ENCODE measurements around the gene KRTAP5-5. TPM values are rescaled to one million over a fixed set of nuclear protein-coding genes. Genes with fewer than 3 reads are reported as not detected.

The KRTAP5-5 gene
- total RNA-seq, 1 experiment from 2014 or later = not detected

DNA sequence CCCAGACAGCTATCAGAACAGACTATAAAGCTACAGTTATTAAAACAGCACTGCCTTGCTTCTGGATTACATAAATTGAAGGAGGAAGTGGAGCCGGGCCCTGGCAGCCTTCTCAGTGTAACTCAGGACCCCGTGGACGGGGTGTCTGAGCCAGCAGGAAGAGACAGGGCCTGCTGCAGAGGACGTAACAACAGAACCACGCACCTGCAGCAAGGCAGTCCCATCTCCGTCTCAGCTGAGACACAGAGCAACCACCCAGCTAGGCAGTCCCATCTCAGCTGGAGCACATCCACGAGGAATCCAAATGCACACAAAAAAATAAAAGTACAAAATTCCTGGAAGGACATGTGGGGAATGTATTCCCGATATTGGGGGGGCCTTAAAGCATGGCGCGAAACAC, 50.3 kb downstream of the KRTAP5-5 start:
- no peaks in the 10 kb centered on the region for H3K9me3 Mint-ChIP-seq
- H3K27me3 Mint-ChIP-seq (ENCODE audit: low read depth) = peaks cover 2% of the 10 kb centered on the region; the same call in 1 of the 2 replicates
- no peaks in the 10 kb centered on the region for H3K36me3 Mint-ChIP-seq
- H3K4me3 Mint-ChIP-seq = no peak overlapping the region
- H3K4me1 Mint-ChIP-seq = peaks cover 8% of the 10 kb centered on the region; the same call in 1 of the 2 replicates
- POLR2A ChIA-PET = no interaction called here
- DNase-seq (ENCODE audit: low spot score) = no peak
- ATAC-seq = no peak
- no peak overlapping the region for H3K27ac Mint-ChIP-seq
- TF ChIP-seq USF1 (CRISPR knock-in tag; IDR thresholded peaks at IDR 0.05) (no peak), GTF2I (CRISPR knock-in tag; conservative IDR thresholded peaks at IDR 0.05) (no peak), SOX15 (CRISPR knock-in tag; IDR thresholded peaks at IDR 0.05) (no peak), NFE2L1 (CRISPR knock-in tag; IDR thresholded peaks at IDR 0.05) (no peak)
- CTCF ChIA-PET = interaction anchor here (1.9 to 8.0 kb wide), 3 partner anchors 14 to 133 kb away, joined by 5 to 45 read pairs (median 9); no protein-coding TSS in a partner anchor

Other genes starting within 250 kb of the KRTAP5-5 start
- 22.1 to 34.5 TPM (median 26.2 TPM) in 3 replicates for gene BRSK2, start 239.8 kb upstream of the KRTAP5-5 start, total RNA-seq (2021)
- 17.7 to 23.4 TPM (median 21.7 TPM) in 3 replicates for gene MOB2, start 143.0 kb upstream of the KRTAP5-5 start, total RNA-seq (2021)
- 1.7 to 2.5 TPM (median 2.4 TPM) in 3 replicates for gene DUSP8, start 57.5 kb upstream of the KRTAP5-5 start, total RNA-seq (2021)
- not detected in 3 replicates for gene KRTAP5-1, start 44.5 kb upstream of the KRTAP5-5 start, total RNA-seq (2021)
- not detected in 3 replicates for gene KRTAP5-2, start 31.5 kb upstream of the KRTAP5-5 start, total RNA-seq (2021)
- gene KRTAP5-3, start 21.3 kb upstream of the KRTAP5-5 start, total RNA-seq (2021) = not detected in 3 replicates
- not detected in 3 replicates for gene KRTAP5-4, start 7.6 kb upstream of the KRTAP5-5 start, total RNA-seq (2021)
- 0.35 TPM in 1 of 3 replicates, not detected in the others for gene KRTAP5-6, start 67.4 kb downstream of the KRTAP5-5 start, total RNA-seq (2021)
- 0.80 to 1.7 TPM (median 1.3 TPM) in 3 replicates for gene IFITM10, start 120.8 kb downstream of the KRTAP5-5 start, total RNA-seq (2021)
- gene CTSD, start 134.2 kb downstream of the KRTAP5-5 start, total RNA-seq (2021) = 194 to 199 TPM (median 198 TPM) in 3 replicates
- gene SYT8, start 205.2 kb downstream of the KRTAP5-5 start, total RNA-seq (2021) = 0.37 TPM in 1 of 3 replicates, not detected in the others
- 0.41 TPM in 1 of 3 replicates, not detected in the others for gene TNNI2, start 209.2 kb downstream of the KRTAP5-5 start, total RNA-seq (2021)
- 0.77 to 1.7 TPM (median 1.0 TPM) in 3 replicates for gene LSP1, start 223.3 kb downstream of the KRTAP5-5 start, total RNA-seq (2021)